Natural killer cell (primary cell): ENCODE measurements around the gene IL1RL1. TPM values are rescaled to one million over a fixed set of nuclear protein-coding genes. Genes with fewer than 3 reads are reported as not detected.

Experiments
- ATAC-seq, 3 donors: fragments of 150-1000 bp in 2 of 3; fragments of 200-7000 bp in 1 of 3; cut with Tn5 transposase; 1 replicate in 1 of 3; 2 replicates in 2 of 3; pipeline ENCODE4 v1.10.0; 2021; ENCODE audit warnings: mild to moderate bottlenecking in 2 of 3, moderate library complexity in 2 of 3
- DNase-seq, 2 donors: peaks; one replicate each; pipeline versions ENCODE4 v3.0.0 to v3.0.0-alpha.2; 2013 to 2021; ENCODE audit warnings: mixed read lengths in 1 of 2
- H3K27ac ChIP-seq: one replicate; pipeline ENCODE4 v1.5.1; 2013; ENCODE audit warnings: mild to moderate bottlenecking, low read length
- H3K27me3 ChIP-seq: one replicate; pipeline ENCODE4 v1.6.1; 2013; ENCODE audit warnings: low read length; ENCODE audit not compliant: control insufficient read depth, insufficient read depth
- H3K36me3 ChIP-seq: one replicate; pipeline ENCODE4 v1.6.1; 2013; ENCODE audit warnings: low read length; ENCODE audit not compliant: control insufficient read depth, insufficient read depth
- H3K4me1 ChIP-seq: one replicate; pipeline ENCODE4 v1.6.1; 2013; ENCODE audit warnings: low read length; ENCODE audit not compliant: control insufficient read depth, insufficient read depth
- H3K4me3 ChIP-seq: one replicate; pipeline ENCODE4 v1.5.1; 2013; ENCODE audit warnings: low read length
- H3K9me3 ChIP-seq: one replicate; pipeline ENCODE4 v1.6.1; 2013; ENCODE audit warnings: low read length; ENCODE audit not compliant: control insufficient read depth, insufficient read depth
- H3K27ac Mint-ChIP-seq, 2 donors: one replicate each; pipeline ENCODE4 v1.8.0; 2022; ENCODE audit warnings: mild to moderate bottlenecking in 2 of 2, mixed read lengths in 2 of 2, moderate library complexity in 1 of 2
- H3K27me3 Mint-ChIP-seq, 2 donors: one replicate each; pipeline ENCODE4 v1.8.0; 2022; ENCODE audit warnings: low read depth in 2 of 2, mixed read lengths in 2 of 2
- H3K36me3 Mint-ChIP-seq: one replicate; pipeline ENCODE4 v1.8.0; 2022; ENCODE audit warnings: mixed read lengths
- H3K4me1 Mint-ChIP-seq, 2 donors: one replicate each; pipeline ENCODE4 v1.8.0; 2022; ENCODE audit warnings: mixed read lengths in 2 of 2
- H3K4me3 Mint-ChIP-seq: one replicate; pipeline ENCODE4 v1.8.0; 2022; ENCODE audit warnings: mild to moderate bottlenecking, moderate library complexity, mixed read lengths
- H3K9me3 Mint-ChIP-seq, 2 donors: one replicate each; pipeline ENCODE4 v1.8.0; 2022; ENCODE audit warnings: mixed read lengths in 2 of 2
- WGBS: methylation state at CpG from one replicate; pipeline ENCODE4 v1.1.7; 2013; ENCODE audit warnings: missing lambda C conversion rate; ENCODE audit not compliant: insufficient coverage; 5-methylcytosine and 5-hydroxymethylcytosine counted together
- intact Hi-C: fragments of 100-400 bp; cut with micrococcal nuclease; formaldehyde crosslinking; loops from one replicate; pipeline ENCODE4 v1.14.2; 2022
- total RNA-seq, 4 donors: library from RNA; stranded (reverse); fragments of 120-200 nt in 1 of 4; gene quantifications; one replicate each; pipeline versions ENCODE4 v1.2.3 to v1.2.4, GENCODE V29; 2013 to 2022
- TF ChIP-seq, protein P1 (sequence below): fragments of 200-600 bp; IDR thresholded peaks from one replicate; pipeline ENCODE4 v1.8.0; 2022; ENCODE audit warnings: antibody characterized with exemption

The IL1RL1 gene
- total RNA-seq, 3 donors from 2014 or later (not counting 1 experiment from before 2014, with no cell fraction given), result 0.49 to 68.1 (median 2.2) TPM

DNA sequence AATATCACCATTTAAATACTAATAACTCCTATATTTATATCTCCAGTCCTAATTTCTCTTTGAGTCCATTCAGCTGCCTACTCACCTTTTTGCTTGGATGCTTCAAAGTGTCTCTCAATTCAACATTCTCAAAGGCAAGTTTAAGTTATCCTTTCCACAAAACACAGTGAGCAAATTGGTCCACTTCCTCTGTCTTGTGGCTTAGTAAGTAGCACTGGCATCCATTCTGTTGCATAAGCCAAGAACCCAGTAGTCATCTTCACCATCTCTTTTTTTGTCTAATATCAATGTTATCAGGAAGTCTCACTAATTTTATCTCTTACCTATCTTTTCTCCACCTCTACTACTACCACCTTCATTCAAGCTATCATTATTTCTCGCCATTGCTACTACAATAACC is 27.4 kb upstream of the IL1RL1 start:
- TF ChIP-seq, protein P1, sequence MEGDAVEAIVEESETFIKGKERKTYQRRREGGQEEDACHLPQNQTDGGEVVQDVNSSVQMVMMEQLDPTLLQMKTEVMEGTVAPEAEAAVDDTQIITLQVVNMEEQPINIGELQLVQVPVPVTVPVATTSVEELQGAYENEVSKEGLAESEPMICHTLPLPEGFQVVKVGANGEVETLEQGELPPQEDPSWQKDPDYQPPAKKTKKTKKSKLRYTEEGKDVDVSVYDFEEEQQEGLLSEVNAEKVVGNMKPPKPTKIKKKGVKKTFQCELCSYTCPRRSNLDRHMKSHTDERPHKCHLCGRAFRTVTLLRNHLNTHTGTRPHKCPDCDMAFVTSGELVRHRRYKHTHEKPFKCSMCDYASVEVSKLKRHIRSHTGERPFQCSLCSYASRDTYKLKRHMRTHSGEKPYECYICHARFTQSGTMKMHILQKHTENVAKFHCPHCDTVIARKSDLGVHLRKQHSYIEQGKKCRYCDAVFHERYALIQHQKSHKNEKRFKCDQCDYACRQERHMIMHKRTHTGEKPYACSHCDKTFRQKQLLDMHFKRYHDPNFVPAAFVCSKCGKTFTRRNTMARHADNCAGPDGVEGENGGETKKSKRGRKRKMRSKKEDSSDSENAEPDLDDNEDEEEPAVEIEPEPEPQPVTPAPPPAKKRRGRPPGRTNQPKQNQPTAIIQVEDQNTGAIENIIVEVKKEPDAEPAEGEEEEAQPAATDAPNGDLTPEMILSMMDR, result no peak
- DNase-seq (no peak), ATAC-seq (no peak)
- Histone ChIP-seq H3K4me3 (no peak overlapping the region), H3K27ac (no peak overlapping the region), H3K36me3 (no peaks in the 10 kb centered on the region), H3K9me3 (no peaks in the 10 kb centered on the region), H3K27me3 (no peaks in the 10 kb centered on the region), H3K4me1 (peaks cover 2% of the 10 kb centered on the region)
- Mint-ChIP-seq H3K4me3 (no peak overlapping the region), H3K27ac (no peak overlapping the region), H3K27me3 (no peaks in the 10 kb centered on the region), H3K4me1 (no peaks in the 10 kb centered on the region), H3K36me3 (no peaks in the 10 kb centered on the region), H3K9me3 (no peaks in the 10 kb centered on the region)
- intact Hi-C loops, result no loop called here
- WGBS, result 93% methylated on average over 1 of the region's 1 CpG

DNA sequence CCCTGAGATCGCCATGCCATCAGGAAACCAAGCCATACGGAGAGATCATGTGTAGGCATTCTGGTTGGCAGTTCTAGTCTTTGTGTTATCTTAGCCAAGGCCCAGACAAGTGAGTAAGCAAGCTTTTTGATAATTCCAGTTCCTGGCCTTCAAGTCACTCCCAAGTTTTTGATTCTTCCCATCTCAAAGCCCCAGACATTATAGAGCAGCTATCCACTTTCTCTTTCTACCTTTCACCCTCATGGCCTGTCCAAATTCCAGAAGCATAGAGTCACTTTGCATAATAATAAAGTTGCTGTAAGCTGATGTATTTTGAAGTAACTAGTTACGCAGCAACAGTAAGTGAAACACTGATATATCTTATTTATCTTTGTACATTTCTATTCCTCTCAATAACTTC is 26.8 kb upstream of the IL1RL1 start:
- no peak overlapping the region for H3K4me3 Mint-ChIP-seq
- no peaks in the 10 kb centered on the region for H3K27me3 ChIP-seq

DNA sequence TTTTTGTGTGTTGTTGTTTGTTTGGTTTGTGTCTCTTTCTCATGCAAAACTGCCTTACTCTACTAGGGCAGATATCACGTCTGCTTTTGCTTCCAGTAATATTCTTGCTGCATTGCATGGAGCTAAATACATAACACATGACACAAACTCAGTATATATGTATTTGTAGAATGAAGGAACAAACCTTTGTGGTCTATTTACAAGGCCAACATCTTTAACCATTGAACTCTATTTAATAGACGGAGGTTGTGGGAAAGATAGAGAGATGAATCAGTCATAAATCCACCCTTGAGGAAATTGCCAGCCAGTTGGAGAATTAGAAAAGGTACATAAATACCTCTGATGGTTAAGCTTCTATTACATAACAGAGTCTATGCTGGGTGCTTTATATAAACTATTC is 26.0 kb upstream of the IL1RL1 start:
- TF ChIP-seq, protein P1, result no peak
- Mint-ChIP-seq H3K36me3 (no peaks in the 10 kb centered on the region), H3K4me1 (no peaks in the 10 kb centered on the region), H3K27me3 (no peaks in the 10 kb centered on the region), H3K27ac (no peak overlapping the region), H3K4me3 (no peak overlapping the region), H3K9me3 (no peaks in the 10 kb centered on the region)
- Histone ChIP-seq H3K27ac (no peak overlapping the region), H3K27me3 (no peaks in the 10 kb centered on the region), H3K4me1 (no peaks in the 10 kb centered on the region), H3K4me3 (no peak overlapping the region), H3K36me3 (no peaks in the 10 kb centered on the region), H3K9me3 (no peaks in the 10 kb centered on the region)
- ATAC-seq (no peak), DNase-seq (no peak)
- intact Hi-C loops, result no loop called here
- no CpG with 5 or more reads among the region's 2 CpGs for WGBS

More for the DNA sequence above, 26.8 kb upstream of the IL1RL1 start:
- Mint-ChIP-seq H3K27me3 (no peaks in the 10 kb centered on the region), H3K9me3 (no peaks in the 10 kb centered on the region), H3K27ac (no peak overlapping the region), H3K36me3 (no peaks in the 10 kb centered on the region), H3K4me1 (no peaks in the 10 kb centered on the region)
- Histone ChIP-seq H3K4me1 (no peaks in the 10 kb centered on the region), H3K4me3 (no peak overlapping the region), H3K9me3 (no peaks in the 10 kb centered on the region), H3K36me3 (no peaks in the 10 kb centered on the region), H3K27ac (no peak overlapping the region)
- DNase-seq (no peak), ATAC-seq (no peak)
- TF ChIP-seq, protein P1, result no peak
- intact Hi-C loops, result no loop called here
- WGBS, result 97% methylated on average over 3 of the region's 3 CpGs

DNA sequence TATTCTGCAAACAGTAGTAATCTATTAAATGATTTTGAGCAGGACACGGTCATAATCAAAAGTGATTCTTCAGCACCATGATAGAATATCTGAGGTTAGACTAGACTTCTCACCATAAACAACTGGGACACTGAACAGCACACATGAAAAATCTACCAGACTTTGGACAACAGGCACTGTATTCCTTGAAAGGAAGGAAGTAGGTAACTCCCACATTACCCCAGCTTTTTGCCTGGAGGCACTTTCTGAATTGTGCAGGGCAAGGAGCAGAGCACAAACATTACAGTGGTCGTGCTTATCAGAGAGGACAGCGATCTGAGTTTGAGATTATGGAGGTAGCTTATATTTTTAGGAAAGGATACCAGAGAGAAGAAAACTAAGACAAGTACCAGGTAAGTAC is 25.3 kb upstream of the IL1RL1 start:
- H3K36me3 ChIP-seq, result no peaks in the 10 kb centered on the region
- ATAC-seq, result no peak
- H3K27me3 ChIP-seq, result no peaks in the 10 kb centered on the region
- 89% methylated on average over 3 of the region's 3 CpGs for WGBS
- H3K4me3 ChIP-seq, result no peak overlapping the region
- Mint-ChIP-seq H3K4me1 (peaks cover 4% of the 10 kb centered on the region in 2 donors), H3K9me3 (no peaks in the 10 kb centered on the region), H3K27me3 (no peaks in the 10 kb centered on the region), H3K36me3 (no peaks in the 10 kb centered on the region), H3K27ac (no peak overlapping the region), H3K4me3 (no peak overlapping the region)
- no peak overlapping the region for H3K27ac ChIP-seq
- intact Hi-C loops, result no loop called here
- TF ChIP-seq, protein P1, result no peak
- H3K9me3 ChIP-seq, result no peaks in the 10 kb centered on the region
- no peak for DNase-seq
- peaks cover 2% of the 10 kb centered on the region for H3K4me1 ChIP-seq
